Amniotic stem cell (primary cell): ENCODE results near the gene TPM2.

Experiments used
- DNase-seq: peaks from one replicate; lab custom pipeline; 2025; lab: John Stamatoyannopoulos, UW

TPM2 gene

DNA sequence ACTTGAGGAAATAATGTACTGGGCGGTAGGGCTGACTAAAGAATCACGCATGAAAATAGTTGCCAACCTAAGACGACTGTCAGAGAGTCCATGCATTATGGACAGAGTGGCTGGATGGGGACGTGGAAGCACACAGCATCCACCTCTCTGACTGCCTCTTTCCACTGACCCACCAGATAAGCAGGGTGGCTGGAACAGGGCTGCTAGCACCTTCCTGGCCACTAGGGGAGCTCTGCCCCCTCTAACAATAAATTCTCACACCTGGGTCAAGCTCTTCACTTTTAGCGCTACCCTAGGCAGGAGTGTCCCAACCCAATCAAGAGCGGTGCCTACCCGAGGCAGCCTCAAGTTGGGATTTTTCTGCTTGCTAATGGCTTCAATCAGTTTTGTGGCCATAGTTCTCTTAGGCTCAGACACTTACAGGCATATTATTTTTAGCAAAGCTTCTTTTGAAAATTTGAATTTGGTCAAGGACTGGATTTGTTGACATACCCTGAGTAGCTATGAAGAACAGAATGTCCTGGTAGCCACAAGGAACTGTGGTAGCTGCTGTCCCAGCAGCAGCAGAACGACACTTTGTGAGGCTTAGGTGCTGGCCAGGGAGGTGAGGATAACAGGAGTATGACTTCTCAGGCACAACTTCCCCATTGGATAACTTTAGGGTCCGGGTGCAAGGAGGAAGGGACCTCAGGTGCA is 6.9 kb upstream of the TPM2 start:
- DNase-seq, result no peak

DNA sequence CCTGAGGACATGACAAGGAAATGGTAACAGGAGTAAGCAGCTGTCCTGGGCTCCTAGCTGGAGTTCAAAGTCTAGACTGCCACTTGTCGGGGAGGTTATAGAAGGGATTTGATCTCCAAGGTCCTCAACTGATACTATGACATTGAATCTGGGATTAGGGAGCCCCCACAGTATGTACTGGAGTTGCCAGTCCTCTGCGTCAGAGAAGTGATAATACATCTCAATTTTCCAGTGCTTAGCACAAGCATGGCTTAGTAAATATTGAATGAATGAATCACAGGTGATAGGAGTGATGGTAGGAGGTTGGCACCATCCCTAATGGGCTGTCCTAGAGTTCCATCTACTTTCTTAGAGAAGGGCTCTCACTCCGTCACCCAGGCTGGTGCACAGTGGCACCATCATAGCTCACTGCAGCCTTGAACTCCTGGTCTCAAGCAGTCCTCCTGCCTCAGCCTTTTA is 6.2 kb upstream of the TPM2 start:
- DNase-seq, result no peak

DNA sequence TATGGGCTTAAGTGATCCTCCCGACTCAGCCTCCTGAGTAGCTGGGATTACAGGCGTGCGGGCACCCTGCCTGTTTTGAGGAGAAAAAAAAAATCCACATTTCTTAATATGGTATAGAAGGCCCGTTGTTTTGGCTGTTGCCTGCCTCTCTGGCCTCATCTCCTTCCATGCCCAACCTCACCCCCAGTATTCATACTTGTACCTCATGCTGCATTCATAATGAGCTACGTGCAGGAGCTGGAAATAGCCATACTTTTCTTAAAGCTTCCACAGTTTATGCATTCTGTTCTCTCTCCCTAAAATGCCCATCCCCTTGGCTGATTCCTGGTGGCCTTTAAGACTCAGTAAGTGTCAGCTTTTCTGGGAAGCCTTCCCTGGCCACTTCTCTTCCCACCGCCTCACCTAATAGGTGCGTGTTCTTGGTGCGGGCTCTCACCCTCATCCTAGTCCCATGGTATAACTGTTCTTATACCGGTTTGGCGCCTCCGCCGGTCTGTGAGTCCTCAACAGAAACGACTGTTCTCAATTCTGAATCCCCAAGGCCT is 2.1 kb upstream of the TPM2 start:
- no peak for DNase-seq

DNA sequence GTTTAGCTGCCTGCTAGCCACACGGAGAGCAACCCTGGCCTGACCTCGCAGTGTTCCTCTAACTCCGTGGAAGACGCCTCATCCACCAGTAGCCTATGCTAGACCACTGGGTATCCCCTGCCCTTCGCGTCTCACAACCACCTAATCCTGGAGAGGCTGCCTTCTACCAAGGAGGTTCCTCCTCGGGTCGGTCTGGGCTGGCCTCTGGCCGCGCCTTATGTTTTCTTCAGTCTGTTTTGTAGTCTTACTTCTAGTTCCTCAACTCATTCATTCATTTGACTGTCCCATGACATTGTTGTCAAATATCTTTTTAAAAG is 1.6 kb upstream of the TPM2 start:
- DNase-seq, result no peak

DNA sequence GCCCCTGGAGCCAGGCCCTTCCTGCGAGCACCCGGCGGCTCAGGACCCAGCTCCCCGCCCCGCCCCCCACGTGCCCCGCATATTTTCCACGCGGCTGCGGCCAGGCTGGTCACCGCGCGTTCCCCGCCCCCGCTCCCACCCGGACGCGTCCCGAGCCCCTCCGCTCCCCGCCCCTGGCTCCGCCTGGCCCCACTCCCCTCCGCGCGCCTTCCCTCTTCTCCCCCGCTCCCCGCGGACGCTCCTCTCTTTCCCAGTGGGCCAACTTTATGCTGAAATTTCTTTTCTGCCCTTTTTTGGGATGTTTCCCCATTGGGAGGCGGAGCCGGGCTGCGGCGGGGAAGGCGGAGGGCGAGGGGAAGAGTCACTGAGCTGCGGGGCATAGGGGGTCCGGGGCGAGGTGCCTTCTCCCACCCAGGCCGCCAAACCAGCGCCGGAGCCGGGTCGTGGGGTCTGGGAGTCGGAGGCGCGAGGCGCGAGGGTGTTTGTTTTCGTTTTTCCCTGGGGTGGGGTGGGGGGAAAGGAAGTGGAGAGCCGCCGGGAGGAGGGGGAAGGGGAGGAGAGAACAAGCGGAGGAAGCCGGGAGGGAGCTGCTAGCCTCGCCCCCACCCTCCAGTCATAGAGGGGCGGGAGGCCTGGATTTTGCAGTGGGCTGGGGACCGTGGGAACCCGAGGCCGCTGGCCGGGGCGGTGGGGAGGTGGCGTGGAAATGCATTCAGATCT is 1.0 kb upstream of the TPM2 start:
- DNase-seq, result peak; percentile 65

- no peak for DNase-seq
Measured at GRCh38 chr9:35690294-35690613, 529 bp upstream of the TPM2 start.

- no peak for DNase-seq
Measured at GRCh38 chr9:35688558-35689541, 875 bp downstream of the TPM2 start.

DNA sequence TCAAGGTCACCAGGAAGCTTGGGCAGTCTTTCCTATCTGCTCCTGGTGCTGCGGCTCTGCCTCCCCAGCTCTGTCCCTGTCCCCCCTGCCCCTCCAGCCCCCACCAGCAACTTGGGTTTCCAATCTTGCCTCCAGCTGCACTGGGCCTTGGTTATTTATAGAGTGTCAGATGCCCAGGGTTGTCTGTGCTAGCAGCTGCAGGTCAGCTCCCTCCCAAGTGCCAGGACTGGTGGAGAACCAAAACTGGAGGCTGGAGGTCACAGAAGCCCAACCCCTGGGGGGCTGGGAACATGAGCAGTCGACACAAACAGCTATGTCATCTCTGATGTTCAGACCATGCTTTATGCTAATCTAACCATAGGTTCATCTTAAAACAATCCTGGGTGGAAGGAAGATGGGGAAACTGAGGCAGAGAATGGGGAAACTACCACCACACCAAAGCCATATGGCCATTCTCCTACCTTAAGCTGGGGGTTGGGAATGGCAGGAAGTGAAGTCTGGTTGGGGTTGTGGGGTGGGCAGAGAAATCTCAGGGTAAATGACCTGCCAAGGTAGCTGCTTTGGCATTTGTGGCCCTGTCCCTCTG is 1.7 kb downstream of the TPM2 start:
- no peak for DNase-seq

DNA sequence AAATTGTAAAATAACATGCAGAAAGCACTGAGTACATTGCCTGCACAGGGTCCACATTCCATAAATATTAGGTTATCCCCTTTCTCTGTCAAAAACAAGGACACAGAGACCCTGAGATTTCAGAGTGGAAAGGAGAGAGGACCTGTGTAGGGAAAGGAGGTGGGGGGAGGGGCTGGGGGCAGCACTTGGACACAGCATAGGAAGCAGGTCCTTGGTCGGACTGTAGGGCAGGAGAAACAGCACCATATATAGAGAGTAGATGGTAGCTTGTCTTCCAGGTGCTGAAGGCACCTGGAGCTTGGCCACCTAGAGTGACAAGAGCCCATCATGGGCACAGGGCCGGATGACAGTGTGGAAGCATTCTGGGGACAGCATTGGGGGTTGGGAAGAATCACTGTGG is 2.4 kb downstream of the TPM2 start:
- no peak for DNase-seq

DNA sequence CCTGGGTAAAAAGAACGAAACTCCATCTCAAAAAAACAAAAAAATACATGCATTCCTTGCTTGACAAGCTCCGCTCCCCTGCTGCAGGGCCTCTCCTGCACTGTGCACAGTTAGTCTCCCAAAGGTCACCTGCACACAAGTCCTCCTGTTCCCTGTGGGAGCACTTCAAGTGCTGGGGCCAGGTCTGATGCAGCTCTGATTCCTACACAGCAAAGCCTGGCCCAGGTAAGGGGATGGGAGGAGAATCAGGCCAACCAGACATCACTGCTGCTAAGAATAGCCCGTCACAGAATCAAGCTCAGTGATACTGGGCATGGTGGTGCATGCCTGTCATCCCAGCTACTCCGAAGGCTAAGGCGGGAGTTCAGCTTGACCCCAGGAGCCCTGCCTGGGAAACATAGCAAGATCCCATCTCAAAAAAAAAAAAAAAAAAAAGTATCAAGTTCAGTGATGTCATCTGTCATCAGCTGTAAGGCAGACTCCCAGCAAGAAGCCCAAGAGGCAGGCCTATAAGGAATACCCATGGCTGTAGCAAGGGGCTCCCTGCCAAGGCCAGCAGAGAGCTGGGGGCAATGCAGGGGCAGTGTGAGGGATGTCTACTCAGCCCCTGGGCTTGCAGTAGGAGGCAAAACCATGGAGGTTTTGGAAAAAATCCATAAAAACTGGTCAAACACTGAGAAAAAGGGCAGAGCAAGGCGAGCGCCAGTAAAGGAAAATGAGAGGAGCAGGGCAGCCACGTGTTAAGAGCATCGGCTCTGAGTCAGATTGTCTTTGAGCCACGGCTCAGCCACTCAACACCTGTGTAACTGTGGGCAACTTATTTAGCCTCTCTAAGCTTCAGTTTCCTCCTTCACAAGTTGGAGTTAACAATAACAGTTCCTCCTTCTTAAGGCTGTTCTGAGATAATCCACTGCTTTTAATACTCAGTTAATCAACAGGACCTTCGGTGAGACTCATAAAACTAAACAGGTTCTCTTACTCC is 3.2 kb downstream of the TPM2 start:
- no peak for DNase-seq

DNA sequence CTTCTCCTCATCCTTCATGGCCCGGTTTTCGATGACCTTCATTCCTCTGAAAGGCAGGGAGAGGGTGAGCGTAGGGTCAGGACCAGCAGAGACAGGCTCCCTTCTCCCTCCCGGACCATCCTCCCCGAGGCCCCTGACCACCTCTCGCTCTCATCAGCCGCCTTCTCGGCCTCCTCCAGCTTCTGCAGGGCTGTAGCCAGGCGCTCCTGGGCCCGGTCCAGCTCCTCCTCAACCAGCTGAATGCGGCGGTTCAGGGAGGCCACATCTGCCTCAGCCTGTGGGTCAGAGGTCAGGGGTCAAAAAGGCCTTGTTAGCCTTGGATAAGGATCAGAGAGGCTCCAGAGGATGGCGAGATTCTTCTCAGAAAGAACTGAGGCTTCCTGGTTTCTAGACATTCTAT is 4.2 kb downstream of the TPM2 start:
- no peak for DNase-seq

DNA sequence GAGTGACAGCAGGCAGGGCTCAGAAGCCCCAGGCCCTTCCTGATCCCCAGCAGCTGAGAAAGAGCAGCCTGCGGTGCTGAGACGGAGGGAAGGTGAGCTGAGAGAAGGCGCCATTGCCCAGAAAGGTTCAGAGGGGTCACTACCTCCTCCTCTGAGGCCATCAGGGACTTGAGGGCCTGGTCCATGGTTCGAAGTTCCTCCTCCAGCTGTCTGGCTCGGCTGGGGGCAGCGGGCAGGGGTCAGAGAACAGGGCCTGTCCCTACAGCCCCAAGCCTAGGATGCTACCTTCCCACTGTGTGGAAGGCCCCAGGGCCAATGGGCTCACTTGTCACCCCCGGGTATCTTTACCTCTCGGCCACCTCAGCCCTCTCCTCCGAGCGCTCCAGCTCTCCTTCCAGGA is 4.8 kb downstream of the TPM2 start:
- no peak for DNase-seq

DNA sequence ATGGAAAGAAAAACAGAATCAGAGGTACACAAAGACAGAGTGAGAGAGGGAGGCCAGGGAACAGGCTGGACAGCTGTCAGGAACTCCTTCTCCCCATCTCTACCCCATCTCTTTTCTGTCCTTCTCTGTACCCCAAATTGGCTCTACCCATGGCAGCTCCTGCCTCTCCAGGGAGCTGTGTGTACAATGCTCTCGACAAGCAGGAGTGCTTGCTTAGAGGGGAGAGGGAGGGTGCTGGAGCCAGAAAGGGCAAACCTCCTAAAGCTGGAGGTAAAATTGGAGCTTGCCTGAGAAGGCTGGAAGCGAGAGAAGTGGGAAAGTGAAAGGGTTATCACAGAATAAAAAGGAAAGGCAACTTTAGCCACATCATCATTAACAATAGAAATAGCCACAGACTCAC is 6.4 kb downstream of the TPM2 start:
- no peak for DNase-seq

DNA sequence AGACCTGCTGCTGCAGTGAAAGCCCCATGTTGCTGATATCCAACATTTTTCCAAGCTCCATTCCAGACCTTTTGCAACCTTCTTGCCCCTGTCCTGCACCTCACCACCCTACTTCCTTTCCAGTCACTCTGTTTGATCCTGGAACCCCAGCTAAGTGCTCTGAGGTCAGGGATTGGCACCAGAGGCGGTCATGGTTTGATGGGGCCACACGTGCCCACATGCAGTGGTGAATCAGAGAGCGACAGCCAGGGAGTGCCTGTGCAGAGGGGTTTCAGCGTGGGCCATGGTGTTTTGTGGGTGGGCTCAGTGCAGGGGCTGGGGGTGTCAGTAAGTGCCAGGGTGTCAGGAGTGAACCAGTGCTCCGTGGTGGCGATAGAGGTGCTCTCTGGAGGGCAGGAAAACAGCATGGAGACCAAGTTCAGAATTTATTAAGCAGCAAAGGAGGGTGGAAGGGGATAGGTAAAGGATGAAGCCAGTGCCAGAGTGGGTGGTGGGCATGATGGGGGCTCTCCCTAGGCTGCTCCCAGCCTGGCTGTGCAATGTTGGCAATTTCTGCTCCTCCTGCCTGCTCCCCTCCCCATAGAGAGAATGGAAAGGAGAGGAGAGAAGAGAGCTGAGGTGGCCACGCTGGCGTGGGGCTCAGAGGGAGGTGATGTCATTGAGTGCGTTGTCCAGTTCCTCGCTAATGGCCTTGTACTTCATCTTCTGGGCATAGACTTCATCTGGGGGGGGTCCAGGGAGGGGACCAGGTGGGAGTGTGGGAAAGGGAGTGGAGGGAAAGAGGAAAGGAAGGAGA is 7.0 kb downstream of the TPM2 start:
- no peak for DNase-seq

DNA sequence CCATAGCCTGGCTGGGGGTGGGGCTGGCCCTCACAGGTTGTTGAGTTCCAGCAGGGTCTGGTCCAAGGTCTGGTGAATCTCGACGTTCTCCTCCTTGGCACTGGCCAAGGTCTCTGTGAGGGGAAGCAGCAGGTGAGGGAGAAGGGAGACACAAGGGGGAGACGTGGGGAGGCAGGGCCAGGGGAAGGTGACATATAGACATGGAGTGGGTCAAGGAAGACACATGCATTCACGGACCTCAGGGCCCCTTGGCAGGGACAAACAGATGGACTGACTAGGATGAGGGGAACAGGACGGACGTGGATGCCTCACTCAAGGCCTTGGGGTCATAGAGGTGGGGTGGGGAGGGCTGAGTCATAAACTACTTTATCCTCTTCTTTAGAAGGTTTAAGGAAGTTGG is 7.7 kb downstream of the TPM2 start:
- no peak for DNase-seq

GRCh38 chr9:35681341-35682002 is 8.3 kb downstream of the TPM2 start:
- DNase-seq, result no peak

DNA sequence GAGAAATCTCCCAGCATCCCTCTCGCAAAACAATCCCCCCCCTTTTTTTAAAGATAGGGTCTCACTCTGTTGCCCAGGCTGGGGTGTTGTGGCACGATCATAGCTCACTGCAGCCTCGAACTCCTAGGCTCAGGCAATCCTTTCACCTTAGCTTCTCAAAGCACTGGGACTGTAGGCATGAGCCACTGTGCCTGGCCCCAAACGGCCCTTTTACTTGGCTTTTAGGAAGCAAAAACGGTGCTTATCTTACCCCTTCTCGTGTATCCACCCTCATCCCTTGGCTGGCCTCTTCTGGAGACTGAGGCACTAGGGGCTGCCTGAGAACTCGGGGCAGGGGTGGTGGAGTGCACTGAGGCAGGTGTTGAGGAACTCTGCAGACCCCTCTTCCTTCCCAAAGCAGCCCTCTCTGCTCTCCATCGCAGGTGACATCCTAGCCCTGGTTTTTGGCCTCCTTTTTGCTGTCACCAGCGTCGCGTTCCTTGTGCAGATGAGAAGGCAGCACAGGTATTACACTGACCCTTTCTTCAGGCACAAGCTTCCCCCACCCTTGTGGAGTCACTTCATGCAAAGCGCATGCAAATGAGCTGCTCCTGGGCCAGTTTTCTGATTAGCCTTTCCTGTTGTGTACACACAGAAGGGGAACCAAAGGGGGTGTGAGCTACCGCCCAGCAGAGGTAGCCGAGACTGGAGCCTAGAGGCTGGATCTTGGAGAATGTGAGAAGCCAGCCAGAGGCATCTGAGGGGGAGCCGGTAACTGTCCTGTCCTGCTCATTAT is 9.2 kb downstream of the TPM2 start:
- DNase-seq, result no peak

GRCh38 chr9:35679766-35680330 is 9.9 kb downstream of the TPM2 start:
- no peak for DNase-seq

- DNase-seq, result no peak
Measured at GRCh38 chr9:35679091-35679490, 10.6 kb downstream of the TPM2 start.
